GM19324 (cell line): ENCODE measurements around the gene MCC.
"Not testable (repeated sequence)": the region's sequence is repeated elsewhere in the genome, so short reads cannot be mapped to it uniquely, and the experiment has no call there.

ENCODE experiments used
- ATAC-seq: cut with Tn5 transposase; IDR thresholded peaks from one replicate; pipeline ENCODE4 v1.9.1; 2021; ENCODE audit warnings: mild to moderate bottlenecking, moderate library complexity; ENCODE audit not compliant: unreplicated experiment, low FRiP score

Gene MCC

GRCh38 chr5:113491022-113491421 lies 2.8 kb upstream of the MCC start:
- no peak for ATAC-seq

GRCh38 chr5:113490317-113490716 lies 2.1 kb upstream of the MCC start:
- no peak for ATAC-seq

- no peak for ATAC-seq
Measured at GRCh38 chr5:113489299-113489698, 1.0 kb upstream of the MCC start.

- ATAC-seq = no peak
Measured at GRCh38 chr5:113488645-113489184, 462 bp upstream of the MCC start.

- ATAC-seq = no peak
Measured at GRCh38 chr5:113487416-113487780, 855 bp downstream of the MCC start.

GRCh38 chr5:113480243-113480642 lies 8.0 kb downstream of the MCC start:
- no peak for ATAC-seq

GRCh38 chr5:113478691-113479090 lies 9.6 kb downstream of the MCC start:
- ATAC-seq = no peak

- no peak for ATAC-seq
Measured at GRCh38 chr5:113474100-113474728, 14.0 kb downstream of the MCC start.

- ATAC-seq = no peak
Measured at GRCh38 chr5:113463032-113463431, 25.2 kb downstream of the MCC start.

GRCh38 chr5:113457106-113457505 lies 31.1 kb downstream of the MCC start:
- not testable (repeated sequence) for ATAC-seq

- no peak for ATAC-seq
Measured at GRCh38 chr5:113452941-113453340, 35.3 kb downstream of the MCC start.

- ATAC-seq = no peak
Measured at GRCh38 chr5:113451797-113452196, 36.5 kb downstream of the MCC start.

- ATAC-seq = no peak
Measured at GRCh38 chr5:113450929-113451328, 37.3 kb downstream of the MCC start.

- ATAC-seq = no peak
Measured at GRCh38 chr5:113450462-113450861, 37.8 kb downstream of the MCC start.

- ATAC-seq = no peak
Measured at GRCh38 chr5:113448252-113448651, 40.0 kb downstream of the MCC start.

- ATAC-seq = no peak
Measured at GRCh38 chr5:113447498-113448050, 40.7 kb downstream of the MCC start.

GRCh38 chr5:113446358-113446927 lies 41.8 kb downstream of the MCC start:
- ATAC-seq = no peak

GRCh38 chr5:113437111-113437510 lies 51.1 kb downstream of the MCC start:
- ATAC-seq = no peak

- ATAC-seq = no peak
Measured at GRCh38 chr5:113435575-113435974, 52.7 kb downstream of the MCC start.

- ATAC-seq = no peak
Measured at GRCh38 chr5:113434889-113435288, 53.4 kb downstream of the MCC start, which contains the start of gene TSSK1B. Gene TSSK1B (minus strand): TSS chr5:113434989. CDS start chr5:113434839, 150 bp downstream.

GRCh38 chr5:113433862-113434612 lies 54.2 kb downstream of the MCC start:
- no peak for ATAC-seq
